ENCODE data around the gene ANGPTL8.

GRCh38 chr19:11233073-11233472 is 6.3 kb upstream of the ANGPTL8 start:
- TF ChIP-seq BHLHE40 (IDR thresholded peaks at IDR 0.05; ENCODE audit: low read depth, low read length) (no peak), POLR2A (IDR thresholded peaks at IDR 0.05; ENCODE audit: low read depth, low read length) (no peak), CTCF (conservative IDR thresholded peaks at IDR 0.05; ENCODE audit: low read depth, low read length) (no peak), MAFK (IDR thresholded peaks at IDR 0.05; ENCODE audit: low read depth, low read length) (no peak), USF2 (IDR thresholded peaks at IDR 0.05; ENCODE audit: low read depth, low read length) (no peak), SMC3 (IDR thresholded peaks at IDR 0.05; ENCODE audit: low read depth, low read length) (no peak), CHD1 (IDR thresholded peaks at IDR 0.05; ENCODE audit: low read depth, low read length) (no peak), CEBPB (IDR thresholded peaks at IDR 0.05; ENCODE audit: low read depth, low read length) (no peak), FOS (IDR thresholded peaks at IDR 0.05; ENCODE audit: low read depth, low read length) (no peak), MAZ (IDR thresholded peaks at IDR 0.05; ENCODE audit: borderline replicate concordance, low read depth, low read length) (no peak), RAD21 (IDR thresholded peaks at IDR 0.05; ENCODE audit: low read length) (no peak), MXI1 (IDR thresholded peaks at IDR 0.05; ENCODE audit: borderline replicate concordance, low read depth, low read length) (no peak)

All from IMR-90 (cell line).